ENCODE measurements around the gene SRGN.
"Not testable (repeated sequence)": the region's sequence is repeated elsewhere in the genome, so short reads cannot be mapped to it uniquely, and the experiment has no call there.

The SRGN gene

GRCh38 chr10:69104994-69105790 is 17.3 kb downstream of the SRGN start:
- Histone ChIP-seq H3K9me3 (ENCODE audit: low read length) (peaks cover 4% of the 10 kb centered on the region), H3K36me3 (ENCODE audit: insufficient read depth, low read length) (no peaks in the 10 kb centered on the region), H3K4me3 (ENCODE audit: low read length) (no peak overlapping the region), H3K4me1 (ENCODE audit: insufficient read depth, low read length) (peaks cover 10% of the 10 kb centered on the region), H3K27me3 (ENCODE audit: insufficient read depth, low read length) (no peaks in the 10 kb centered on the region), H2AFZ (ENCODE audit: low read depth, low read length) (no peak overlapping the region)

GRCh38 chr10:69107176-69107490 is 19.2 kb downstream of the SRGN start:
- H3K36me3 ChIP-seq (ENCODE audit: insufficient read depth, low read length), result no peaks in the 10 kb centered on the region
- H3K4me1 ChIP-seq (ENCODE audit: insufficient read depth, low read length), result peaks cover 7% of the 10 kb centered on the region
- H3K9me3 ChIP-seq (ENCODE audit: low read length), result peaks cover 4% of the 10 kb centered on the region
- H3K27me3 ChIP-seq (ENCODE audit: insufficient read depth, low read length), result peaks cover 4% of the 10 kb centered on the region
- no peak overlapping the region for H3K4me3 ChIP-seq (ENCODE audit: low read length)
- no peak overlapping the region for H2AFZ ChIP-seq (ENCODE audit: low read depth, low read length)

- Histone ChIP-seq H3K36me3 (ENCODE audit: insufficient read depth, low read length) (no peaks in the 10 kb centered on the region), H3K4me1 (ENCODE audit: insufficient read depth, low read length) (peaks cover 1% of the 10 kb centered on the region), H3K4me3 (ENCODE audit: low read length) (no peak overlapping the region), H3K9me3 (ENCODE audit: low read length) (peaks cover 4% of the 10 kb centered on the region), H2AFZ (ENCODE audit: low read depth, low read length) (no peak overlapping the region), H3K27me3 (ENCODE audit: insufficient read depth, low read length) (peaks cover 4% of the 10 kb centered on the region)
Measured at GRCh38 chr10:69107699-69108098, 19.8 kb downstream of the SRGN start.

- Histone ChIP-seq H3K4me3 (ENCODE audit: low read length) (no peak overlapping the region), H3K4me1 (ENCODE audit: insufficient read depth, low read length) (no peaks in the 10 kb centered on the region), H3K36me3 (ENCODE audit: insufficient read depth, low read length) (no peaks in the 10 kb centered on the region), H3K27me3 (ENCODE audit: insufficient read depth, low read length) (no peaks in the 10 kb centered on the region), H2AFZ (ENCODE audit: low read depth, low read length) (no peak overlapping the region), H3K9me3 (ENCODE audit: low read length) (no peaks in the 10 kb centered on the region)
Measured at GRCh38 chr10:69119896-69120295, 32.0 kb downstream of the SRGN start.

- Histone ChIP-seq H3K9me3 (ENCODE audit: low read length) (no peaks in the 10 kb centered on the region), H2AFZ (ENCODE audit: low read depth, low read length) (peak overlapping the region; percentile 64), H3K4me1 (ENCODE audit: insufficient read depth, low read length) (peaks cover 7% of the 10 kb centered on the region), H3K36me3 (ENCODE audit: insufficient read depth, low read length) (no peaks in the 10 kb centered on the region), H3K27me3 (ENCODE audit: insufficient read depth, low read length) (no peaks in the 10 kb centered on the region), H3K4me3 (ENCODE audit: low read length) (peak overlapping the region; percentile 83)
Measured at GRCh38 chr10:69123306-69123746, 35.4 kb downstream of the SRGN start.

GRCh38 chr10:69123747-69124562 is 36.1 kb downstream of the SRGN start, which contains the start of gene VPS26A:
TSS of gene VPS26A (plus strand) at chr10:69124178. CDS start at chr10:69124278, 100 bp downstream.
- Histone ChIP-seq H3K4me3 (ENCODE audit: low read length) (peak within 1 kb of the TSS; percentile 83), H2AFZ (ENCODE audit: low read depth, low read length) (peak within 1 kb of the TSS; percentile 87), H3K36me3 (ENCODE audit: insufficient read depth, low read length) (no peaks in the 10 kb centered on the region), H3K9me3 (ENCODE audit: low read length) (no peaks in the 10 kb centered on the region), H3K4me1 (ENCODE audit: insufficient read depth, low read length) (peaks cover 7% of the 10 kb centered on the region), H3K27me3 (ENCODE audit: insufficient read depth, low read length) (no peaks in the 10 kb centered on the region)

GRCh38 chr10:69124563-69125268 is 36.8 kb downstream of the SRGN start:
- Histone ChIP-seq H3K9me3 (ENCODE audit: low read length) (no peaks in the 10 kb centered on the region), H3K27me3 (ENCODE audit: insufficient read depth, low read length) (no peaks in the 10 kb centered on the region), H3K36me3 (ENCODE audit: insufficient read depth, low read length) (no peaks in the 10 kb centered on the region), H2AFZ (ENCODE audit: low read depth, low read length) (peak overlapping the region; percentile 87), H3K4me1 (ENCODE audit: insufficient read depth, low read length) (peaks cover 7% of the 10 kb centered on the region), H3K4me3 (ENCODE audit: low read length) (peak overlapping the region; percentile 83)

- peaks cover 7% of the 10 kb centered on the region for H3K4me1 ChIP-seq (ENCODE audit: insufficient read depth, low read length)
- no peaks in the 10 kb centered on the region for H3K36me3 ChIP-seq (ENCODE audit: insufficient read depth, low read length)
- peak overlapping the region; percentile 83 for H3K4me3 ChIP-seq (ENCODE audit: low read length)
- H3K9me3 ChIP-seq (ENCODE audit: low read length), result no peaks in the 10 kb centered on the region
- H3K27me3 ChIP-seq (ENCODE audit: insufficient read depth, low read length), result no peaks in the 10 kb centered on the region
- no peak overlapping the region for H2AFZ ChIP-seq (ENCODE audit: low read depth, low read length)
Measured at GRCh38 chr10:69125554-69125953, 37.7 kb downstream of the SRGN start.

GRCh38 chr10:69130251-69130650 is 42.3 kb downstream of the SRGN start:
- Histone ChIP-seq H3K4me3 (ENCODE audit: low read length) (no peak overlapping the region), H3K4me1 (ENCODE audit: insufficient read depth, low read length) (peaks cover 5% of the 10 kb centered on the region), H3K9me3 (ENCODE audit: low read length) (no peaks in the 10 kb centered on the region), H3K27me3 (ENCODE audit: insufficient read depth, low read length) (no peaks in the 10 kb centered on the region), H2AFZ (ENCODE audit: low read depth, low read length) (no peak overlapping the region), H3K36me3 (ENCODE audit: insufficient read depth, low read length) (peaks cover 21% of the 10 kb centered on the region)

GRCh38 chr10:69139961-69140360 is 52.1 kb downstream of the SRGN start:
- Histone ChIP-seq H3K9me3 (ENCODE audit: low read length) (no peaks in the 10 kb centered on the region), H3K4me1 (ENCODE audit: insufficient read depth, low read length) (no peaks in the 10 kb centered on the region), H3K36me3 (ENCODE audit: insufficient read depth, low read length) (peaks cover 21% of the 10 kb centered on the region), H3K4me3 (ENCODE audit: low read length) (no peak overlapping the region), H3K27me3 (ENCODE audit: insufficient read depth, low read length) (no peaks in the 10 kb centered on the region), H2AFZ (ENCODE audit: low read depth, low read length) (no peak overlapping the region)

- no peaks in the 10 kb centered on the region for H3K9me3 ChIP-seq (ENCODE audit: low read length)
- H3K36me3 ChIP-seq (ENCODE audit: insufficient read depth, low read length), result peaks cover 11% of the 10 kb centered on the region
- no peaks in the 10 kb centered on the region for H3K27me3 ChIP-seq (ENCODE audit: insufficient read depth, low read length)
- no peaks in the 10 kb centered on the region for H3K4me1 ChIP-seq (ENCODE audit: insufficient read depth, low read length)
- no peak overlapping the region for H3K4me3 ChIP-seq (ENCODE audit: low read length)
- H2AFZ ChIP-seq (ENCODE audit: low read depth, low read length), result no peak overlapping the region
Measured at GRCh38 chr10:69141304-69141703, 53.4 kb downstream of the SRGN start.

- not testable (repeated sequence) for H3K27me3 ChIP-seq (ENCODE audit: insufficient read depth, low read length); H2AFZ ChIP-seq (ENCODE audit: low read depth, low read length); H3K4me1 ChIP-seq (ENCODE audit: insufficient read depth, low read length); H3K4me3 ChIP-seq (ENCODE audit: low read length); H3K9me3 ChIP-seq (ENCODE audit: low read length); H3K36me3 ChIP-seq (ENCODE audit: insufficient read depth, low read length)
Measured at GRCh38 chr10:69142074-69142473, 54.2 kb downstream of the SRGN start.

GRCh38 chr10:69142983-69143382 is 55.1 kb downstream of the SRGN start:
- Histone ChIP-seq H3K4me3 (ENCODE audit: low read length) (no peak overlapping the region), H3K9me3 (ENCODE audit: low read length) (no peaks in the 10 kb centered on the region), H3K36me3 (ENCODE audit: insufficient read depth, low read length) (peaks cover 3% of the 10 kb centered on the region), H3K4me1 (ENCODE audit: insufficient read depth, low read length) (no peaks in the 10 kb centered on the region), H2AFZ (ENCODE audit: low read depth, low read length) (no peak overlapping the region), H3K27me3 (ENCODE audit: insufficient read depth, low read length) (no peaks in the 10 kb centered on the region)
